Measurements from ENCODE around the gene ZKSCAN2. TPM values are rescaled to one million over a fixed set of nuclear protein-coding genes. Genes with fewer than 3 reads are reported as not detected.

ZKSCAN2 gene
- polyA plus RNA-seq, 1 donor (not counting 4 experiments of a cell fraction or from before 2014, with no cell fraction given), result 1.8 TPM

- H3K27ac ChIP-seq (ENCODE audit: control insufficient read depth, insufficient read depth, low read length), result no peak overlapping the region
- H3K4me3 ChIP-seq (ENCODE audit: control insufficient read depth in 2 of 3, extremely low read depth in 1 of 3, insufficient read depth in 2 of 3, low read depth in 1 of 3, low read length in 3 of 3), result no peak overlapping the region
- peaks cover 49% of the 10 kb centered on the region for H3K79me2 ChIP-seq (ENCODE audit: control insufficient read depth, insufficient read depth, low read length)
- H3K9ac ChIP-seq (ENCODE audit: control insufficient read depth, extremely low read depth, insufficient read depth, low read length), result no peak overlapping the region
- dilution Hi-C loops (cut with MboI; ENCODE audit: extremely low pct_ligation_motif_present, low sequenced_read_pairs), result no loop called here
- H3K4me1 ChIP-seq (ENCODE audit: control insufficient read depth, extremely low read depth, insufficient read depth, low read length), result peaks cover 19% of the 10 kb centered on the region
- H3K4me2 ChIP-seq (ENCODE audit: control insufficient read depth, extremely low read depth, insufficient read depth, low read depth, low read length), result no peak overlapping the region
- FAIRE-seq (no peak), DNase-seq (ENCODE audit: low read depth, low spot score) (no peak)
- TF ChIP-seq, protein P1, sequence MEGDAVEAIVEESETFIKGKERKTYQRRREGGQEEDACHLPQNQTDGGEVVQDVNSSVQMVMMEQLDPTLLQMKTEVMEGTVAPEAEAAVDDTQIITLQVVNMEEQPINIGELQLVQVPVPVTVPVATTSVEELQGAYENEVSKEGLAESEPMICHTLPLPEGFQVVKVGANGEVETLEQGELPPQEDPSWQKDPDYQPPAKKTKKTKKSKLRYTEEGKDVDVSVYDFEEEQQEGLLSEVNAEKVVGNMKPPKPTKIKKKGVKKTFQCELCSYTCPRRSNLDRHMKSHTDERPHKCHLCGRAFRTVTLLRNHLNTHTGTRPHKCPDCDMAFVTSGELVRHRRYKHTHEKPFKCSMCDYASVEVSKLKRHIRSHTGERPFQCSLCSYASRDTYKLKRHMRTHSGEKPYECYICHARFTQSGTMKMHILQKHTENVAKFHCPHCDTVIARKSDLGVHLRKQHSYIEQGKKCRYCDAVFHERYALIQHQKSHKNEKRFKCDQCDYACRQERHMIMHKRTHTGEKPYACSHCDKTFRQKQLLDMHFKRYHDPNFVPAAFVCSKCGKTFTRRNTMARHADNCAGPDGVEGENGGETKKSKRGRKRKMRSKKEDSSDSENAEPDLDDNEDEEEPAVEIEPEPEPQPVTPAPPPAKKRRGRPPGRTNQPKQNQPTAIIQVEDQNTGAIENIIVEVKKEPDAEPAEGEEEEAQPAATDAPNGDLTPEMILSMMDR (optimal IDR thresholded peaks at IDR 0.05 in 1 of 3, IDR thresholded peaks at IDR 0.05 in 1 of 3, conservative IDR thresholded peaks at IDR 0.05 in 1 of 3; ENCODE audit: extremely low read depth in 1 of 3, insufficient read depth in 2 of 3, low read length in 3 of 3), result no peak
- TF ChIP-seq EZH2 (IDR thresholded peaks at IDR 0.05; ENCODE audit: low read length), result no peak
- no peaks in the 10 kb centered on the region for H3K9me1 ChIP-seq (ENCODE audit: control insufficient read depth, extremely low read depth, insufficient read depth, low read length)
- peaks cover 0 to 2% of the 10 kb centered on the region in 2 experiments for H3K36me3 ChIP-seq (ENCODE audit: control insufficient read depth in 2 of 2, extremely low read depth in 1 of 2, insufficient read depth in 2 of 2, low read length in 2 of 2)
- no peaks in the 10 kb centered on the region for H3K9me3 ChIP-seq (ENCODE audit: control insufficient read depth, low read depth, low read length)
- no peak overlapping the region for H2AFZ ChIP-seq (ENCODE audit: control insufficient read depth, low read length)
- no peaks in the 10 kb centered on the region for H3K27me3 ChIP-seq (ENCODE audit: control insufficient read depth, extremely low read depth, insufficient read depth, low read length)
- no peaks in the 10 kb centered on the region for H4K20me1 ChIP-seq (ENCODE audit: control insufficient read depth, extremely low read depth, insufficient read depth, low read length)
Observed at GRCh38 chr16:25260416-25260815, 2.8 kb upstream of the ZKSCAN2 start.

DNA sequence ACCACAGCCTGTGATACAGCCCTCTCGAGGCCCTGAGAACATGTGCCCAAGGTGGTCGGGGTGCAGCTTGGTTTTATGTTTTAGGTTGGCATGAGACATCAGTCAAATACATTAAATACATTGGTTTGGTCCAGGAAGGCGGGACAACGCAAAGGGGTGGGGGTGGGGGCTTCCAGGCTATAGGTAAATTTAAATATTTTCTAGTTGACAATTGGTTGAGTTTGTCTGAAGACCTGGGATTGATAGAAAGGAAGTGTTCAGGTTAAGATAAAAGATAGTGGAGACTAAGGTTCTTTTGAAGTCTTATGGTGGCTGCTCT is 1.2 kb upstream of the ZKSCAN2 start:
- H3K4me1 ChIP-seq (ENCODE audit: control insufficient read depth, extremely low read depth, insufficient read depth, low read length), result peaks cover 24% of the 10 kb centered on the region
- H3K27me3 ChIP-seq (ENCODE audit: control insufficient read depth, extremely low read depth, insufficient read depth, low read length), result no peaks in the 10 kb centered on the region
- no peaks in the 10 kb centered on the region for H3K9me3 ChIP-seq (ENCODE audit: control insufficient read depth, low read depth, low read length)
- peak overlapping the region; percentile 88 for H3K27ac ChIP-seq (ENCODE audit: control insufficient read depth, insufficient read depth, low read length)
- H3K4me2 ChIP-seq (ENCODE audit: control insufficient read depth, extremely low read depth, insufficient read depth, low read depth, low read length), result peak overlapping the region; percentile 98
- H3K79me2 ChIP-seq (ENCODE audit: control insufficient read depth, insufficient read depth, low read length), result peaks cover 46% of the 10 kb centered on the region
- H3K9me1 ChIP-seq (ENCODE audit: control insufficient read depth, extremely low read depth, insufficient read depth, low read length), result no peaks in the 10 kb centered on the region
- FAIRE-seq (no peak), DNase-seq (ENCODE audit: low read depth, low spot score) (no peak)
- peak overlapping the region; percentile 74 to 84 (median 82) for H3K4me3 ChIP-seq (ENCODE audit: control insufficient read depth in 2 of 3, extremely low read depth in 1 of 3, insufficient read depth in 2 of 3, low read depth in 1 of 3, low read length in 3 of 3)
- H3K36me3 ChIP-seq (ENCODE audit: control insufficient read depth in 2 of 2, extremely low read depth in 1 of 2, insufficient read depth in 2 of 2, low read length in 2 of 2), result peaks cover 1 to 7% of the 10 kb centered on the region in 2 experiments
- TF ChIP-seq, protein P1 (optimal IDR thresholded peaks at IDR 0.05 in 1 of 3, IDR thresholded peaks at IDR 0.05 in 1 of 3, conservative IDR thresholded peaks at IDR 0.05 in 1 of 3; ENCODE audit: extremely low read depth in 1 of 3, insufficient read depth in 2 of 3, low read length in 3 of 3), result no peak
- no peak for TF ChIP-seq EZH2 (IDR thresholded peaks at IDR 0.05; ENCODE audit: low read length)
- H3K9ac ChIP-seq (ENCODE audit: control insufficient read depth, extremely low read depth, insufficient read depth, low read length), result peak overlapping the region; percentile 92
- H4K20me1 ChIP-seq (ENCODE audit: control insufficient read depth, extremely low read depth, insufficient read depth, low read length), result no peaks in the 10 kb centered on the region
- H2AFZ ChIP-seq (ENCODE audit: control insufficient read depth, low read length), result no peak overlapping the region
- dilution Hi-C loops (cut with MboI; ENCODE audit: extremely low pct_ligation_motif_present, low sequenced_read_pairs), result no loop called here

Data from keratinocyte (primary cell).